Heart left ventricle (tissue), 16 donors: Measurements from ENCODE around the gene ARNT2. TPM values are rescaled to one million over a fixed set of nuclear protein-coding genes. Genes with fewer than 3 reads are reported as not detected.

Experiments
- ATAC-seq, 4 donors: fragments of 200-7000 bp; cut with Tn5 transposase; one replicate each; pipeline ENCODE4 v1.9.1; 2020 to 2022; ENCODE audit warnings: moderate library complexity in 4 of 4, mild to moderate bottlenecking in 3 of 4, moderate number of reproducible peaks in 1 of 4
- DNase-seq, 5 donors: peaks; one replicate each; pipeline ENCODE4 v3.0.0-alpha.2; 2020
- H3K27ac ChIP-seq, 12 donors: fragments of 200-600 bp; sonication (generic) in 4 of 12; one replicate each; pipeline versions ENCODE4 v1.5.0 to v1.8.0; 2016 to 2022; ENCODE audit warnings: mild to moderate bottlenecking in 2 of 12
- H3K27me3 ChIP-seq, 9 donors: fragments of 200-600 bp; sonication (generic) in 2 of 9; one replicate each; pipeline versions ENCODE4 v1.5.1 to v1.8.0; 2016 to 2022; ENCODE audit warnings: mild to moderate bottlenecking in 3 of 9
- H3K36me3 ChIP-seq, 9 donors: fragments of 200-600 bp; sonication (generic) in 2 of 9; one replicate each; pipeline versions ENCODE4 v1.5.0 to v1.8.0; 2018 to 2022; ENCODE audit warnings: mild to moderate bottlenecking in 2 of 9
- H3K4me1 ChIP-seq, 12 donors: fragments of 200-600 bp; sonication (generic) in 4 of 12; one replicate each; pipeline versions ENCODE4 v1.5.0 to v1.8.0; 2016 to 2022; ENCODE audit warnings: mild to moderate bottlenecking in 3 of 12
- H3K4me3 ChIP-seq, 12 donors: fragments of 200-600 bp; sonication (generic) in 4 of 12; one replicate each; pipeline versions ENCODE4 v1.5.0 to v1.8.0; 2017 to 2022; ENCODE audit warnings: mild to moderate bottlenecking in 9 of 12, moderate library complexity in 4 of 12
- H3K9me3 ChIP-seq, 12 donors: fragments of 200-600 bp; sonication (generic) in 4 of 12; one replicate each; pipeline versions ENCODE4 v1.5.0 to v1.8.0; 2016 to 2022; ENCODE audit warnings: mild to moderate bottlenecking in 1 of 12
- CTCF ChIP-seq, 12 donors: fragments of 200-600 bp; sonication (generic) in 4 of 12; IDR thresholded peaks; one replicate each; pipeline versions ENCODE4 v1.5.0 to v1.8.0; 2018 to 2022; ENCODE audit warnings: antibody characterized with exemption in 12 of 12, mild to moderate bottlenecking in 5 of 12
- POLR2A ChIP-seq, 2 donors: fragments of 450-650 bp; IDR thresholded peaks; one replicate each; pipeline ENCODE4 v1.6.1; 2017; ENCODE audit warnings: antibody characterized with exemption in 2 of 2, mild to moderate bottlenecking in 2 of 2, moderate library complexity in 2 of 2
- WGBS, 4 donors: extraction: QIAGEN DNeasy Blood & Tissue Kit in 2 of 4; methylation state at CpG; one replicate each; pipeline versions ENCODE4 v1.1.5 to v1.1.7; 2013 to 2018; 5-methylcytosine and 5-hydroxymethylcytosine counted together
- intact Hi-C, 10 donors: fragments of 100-400 bp; cut with DNase I; formaldehyde crosslinking; loops; one replicate each; pipeline versions ENCODE4 v1.11.1 to v1.14.2; 2022
- polyA plus RNA-seq, 2 donors: library from polyadenylated mRNA; stranded (reverse); fragments of 200-250 nt; gene quantifications; one replicate each; pipeline ENCODE4 v1.2.3, GENCODE V29; 2013
- total RNA-seq, 9 donors: library from RNA; depleted of rRNA in 2 of 9; stranded (reverse); fragments of >200 nt in 2 of 9; fragmentation: NEBNext Ultra II Directional in 3 of 9; extraction: Animal tissue kit (Norgen Biotek cat#: 25700) in 3 of 9; gene quantifications; one replicate each; pipeline versions ENCODE4 v1.1.0 to v1.2.4, GENCODE V29; 2016 to 2023
- donor health status: ischemic (EF 13 %, LVEDD 7.1; RV severe dilation, severe dysfunction).
- donor health status: healthy with polysubstance abuse.
- donor health status: DM: no; HTN: yes; CAD: no.
- donor health status: DM: no; HTN: no; CAD: no.
- donor health status: ischemic (EF 25% LVEDD 6.9; RV normal size, moderate dysfunction).
- donor health status: ischemic (EF 25% LVEDD 5.7; RV mildly dilated, moderate dysfunction).
- donor health status: healthy.
- donor health status: DM: yes; HTN: yes; CAD: no.
- donor health status: ischemic (EF 35%, LVEDD 5.7; RV mildly dilated, moderate dysfunction).
- donor health status: nonischemic (EF 11% LVEDD 7.7; RV severe dilation, severe dysfunction).
- donor health status: DM: yes; HTN: yes; CAD: no.
- donor health status: PGD.
- donor health status: ischemic (EF 29% LVEDD 5.4; RV normal size, mild dysfunction).
- donor health status: nonischemic (EF 23%, LVEDD 6.1; RV moderate dilation, normal function).

ARNT2 gene
- total and polyA plus RNA-seq, 11 donors, result 1.2 to 10.0 (median 3.9) TPM

DNA sequence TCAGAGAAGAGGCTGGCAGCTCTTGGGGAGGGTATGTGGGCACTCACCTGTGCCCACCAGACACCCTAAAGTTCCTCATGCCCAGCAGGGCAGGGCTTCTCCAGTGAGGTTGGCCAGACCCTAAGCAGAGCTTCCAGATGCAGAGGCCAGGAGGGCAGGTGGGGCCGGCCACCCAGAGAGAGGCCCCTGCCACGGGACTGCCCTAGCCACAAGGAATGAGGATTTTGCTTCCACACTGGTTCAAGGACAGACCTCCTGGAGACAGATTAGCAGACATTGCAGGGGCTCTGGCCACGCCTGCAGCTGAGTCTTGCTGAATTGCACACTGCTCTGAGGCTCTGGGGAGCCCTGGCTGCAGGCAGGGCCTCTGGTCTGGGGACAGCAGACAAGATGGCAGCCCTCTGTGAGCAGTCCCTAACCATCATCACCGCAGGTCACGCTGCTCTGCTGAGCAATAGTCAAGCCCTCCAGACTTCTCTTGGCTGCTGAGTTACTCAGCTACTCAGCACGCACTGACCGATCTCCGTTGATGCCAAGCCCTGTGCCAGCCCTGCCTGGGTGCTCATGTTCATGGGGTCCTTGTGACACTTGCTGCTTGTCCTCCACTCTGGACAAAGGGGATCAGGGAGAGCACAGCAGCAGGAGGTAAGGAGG is 173.5 kb downstream of the ARNT2 start:
- H3K36me3 ChIP-seq, result no peaks in the 10 kb centered on the region
- no peak overlapping the region for H3K4me3 ChIP-seq
- H3K4me1 ChIP-seq, result peaks cover 0 to 4% (median 0%) of the 10 kb centered on the region in 12 donors
- H3K9me3 ChIP-seq, result no peaks in the 10 kb centered on the region
- 92 to 100% (median 94%) methylated on average over 5 to 8 of the region's 8 CpGs for WGBS, 4 donors
- no peak for TF ChIP-seq CTCF (IDR thresholded peaks at IDR 0.05)
- TF ChIP-seq POLR2A (IDR thresholded peaks at IDR 0.05), result no peak
- DNase-seq, result no peak
- ATAC-seq, result no peak
- H3K27ac ChIP-seq, result no peak overlapping the region
- intact Hi-C loops, result loop anchor here in 1 of 10 donors (10.0 kb wide), 1 partner anchor 123 kb away; no protein-coding TSS in a partner anchor
- H3K27me3 ChIP-seq, result no peaks in the 10 kb centered on the region

DNA sequence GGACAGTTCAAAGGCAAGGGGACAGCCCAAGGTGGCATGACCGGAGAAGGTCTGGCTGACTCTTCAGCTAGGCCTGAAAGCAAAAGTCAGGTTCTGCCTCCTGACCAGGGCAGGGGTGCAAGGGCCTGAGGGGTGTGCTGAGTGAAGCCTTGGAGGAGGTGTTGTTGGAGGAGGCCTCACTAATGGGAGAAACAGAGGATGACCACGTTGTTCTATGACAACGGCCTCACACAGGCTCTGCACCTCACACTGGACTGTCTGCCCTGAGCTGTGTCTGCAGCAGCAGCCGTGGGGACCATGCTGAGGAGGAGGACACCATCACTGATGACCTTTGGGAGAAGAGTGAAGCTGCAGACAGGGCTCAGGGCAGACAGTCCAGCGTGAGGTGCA is 174.0 kb downstream of the ARNT2 start:
- Histone ChIP-seq H3K4me1 (peaks cover 0 to 4% (median 0%) of the 10 kb centered on the region in 12 donors), H3K27ac (no peak overlapping the region), H3K4me3 (no peak overlapping the region), H3K36me3 (no peaks in the 10 kb centered on the region), H3K27me3 (no peaks in the 10 kb centered on the region), H3K9me3 (no peaks in the 10 kb centered on the region)
- no peak for TF ChIP-seq POLR2A (IDR thresholded peaks at IDR 0.05)
- no peak for TF ChIP-seq CTCF (IDR thresholded peaks at IDR 0.05)
- intact Hi-C loops, result loop anchor here in 1 of 10 donors (10.0 kb wide), 1 partner anchor 123 kb away; no protein-coding TSS in a partner anchor
- ATAC-seq (no peak), DNase-seq (no peak)
- WGBS, 4 donors, result 79 to 88% (median 85%) methylated on average over 5 of the region's 5 CpGs

GRCh38 chr15:80578871-80579270 is 174.7 kb downstream of the ARNT2 start:
- Histone ChIP-seq H3K4me1 (peaks cover 0 to 4% (median 0%) of the 10 kb centered on the region in 12 donors), H3K27me3 (no peaks in the 10 kb centered on the region), H3K9me3 (no peaks in the 10 kb centered on the region), H3K27ac (no peak overlapping the region), H3K36me3 (no peaks in the 10 kb centered on the region), H3K4me3 (no peak overlapping the region)
- 81 to 90% (median 87%) methylated on average over 7 of the region's 7 CpGs for WGBS, 4 donors
- DNase-seq, result no peak
- TF ChIP-seq POLR2A (IDR thresholded peaks at IDR 0.05) (no peak), CTCF (IDR thresholded peaks at IDR 0.05) (no peak)
- intact Hi-C loops, result loop anchor here in 1 of 10 donors (10.0 kb wide), 1 partner anchor 124 kb away; no protein-coding TSS in a partner anchor
- ATAC-seq, result no peak

GRCh38 chr15:80579611-80580010 is 175.4 kb downstream of the ARNT2 start:
- Histone ChIP-seq H3K27me3 (no peaks in the 10 kb centered on the region), H3K27ac (no peak overlapping the region), H3K4me1 (no peaks in the 10 kb centered on the region), H3K36me3 (no peaks in the 10 kb centered on the region), H3K9me3 (no peaks in the 10 kb centered on the region), H3K4me3 (no peak overlapping the region)
- 66 to 73% (median 71%) methylated on average over 6 of the region's 6 CpGs for WGBS, 4 donors
- no peak for ATAC-seq
- TF ChIP-seq CTCF (IDR thresholded peaks at IDR 0.05) (no peak), POLR2A (IDR thresholded peaks at IDR 0.05) (no peak)
- intact Hi-C loops, result loop anchor here in 1 of 10 donors (10.0 kb wide), 1 partner anchor 125 kb away; no protein-coding TSS in a partner anchor
- no peak for DNase-seq
